Endothelial cell of umbilical vein (primary cell): ENCODE measurements around the gene BEST2. TPM values are rescaled to one million over a fixed set of nuclear protein-coding genes. Genes with fewer than 3 reads are reported as not detected.
A peak's percentile ranks its signal among the peaks of the same experiment; 100 is the strongest.

Experiments used
- BruUV-seq: library from RNA; stranded (reverse); fragments of 400-500 nt; replicated peaks from 2 replicates; lab custom pipeline; 2021; lab: Mats Ljungman, UMichigan
- CTCF ChIA-PET: fragments of 300-600, 350-600 bp; sonication (Branson Sonifier 250); formaldehyde crosslinking; loops from one replicate; lab custom pipeline; 2021; ENCODE audit warnings: antibody characterized with exemption, inconsistent platforms; lab: Charles Lee
- POLR2A ChIA-PET: fragments of 300-600, 350-600 bp; sonication (Branson Sonifier 250); formaldehyde crosslinking; loops from one replicate; lab custom pipeline; 2021; ENCODE audit warnings: antibody characterized with exemption, inconsistent platforms; lab: Charles Lee
- DNase-seq: peaks from one replicate; pipeline ENCODE4 v3.0.0-alpha.2; 2011; ENCODE audit warnings: low read depth, low spot score
- FAIRE-seq: peaks from 2 replicates; lab custom pipeline; 2011; peaks lifted over from hg19 to GRCh38; lab: Jason Lieb, UNC
- H2AFZ ChIP-seq: 2 replicates; pipeline ENCODE4 v1.6.0; 2012; ENCODE audit warnings: low read depth, low read length, control low read depth, inconsistent platforms
- H3K27ac ChIP-seq: 2 replicates; pipeline ENCODE4 v1.5.1; 2011; ENCODE audit warnings: low read depth, mild to moderate bottlenecking, control low read depth, low read length, moderate library complexity; ENCODE audit not compliant: insufficient read depth
- H3K27me3 ChIP-seq, 2 experiments: 2 replicates each; pipeline versions ENCODE4 v1.6.0 to v1.6.1; 2011; ENCODE audit warnings: low read length in 2 of 2, mixed read lengths in 1 of 2; ENCODE audit not compliant: control insufficient read depth in 2 of 2, insufficient read depth in 2 of 2
- H3K36me3 ChIP-seq, 2 experiments: 2 replicates in 1 of 2; 3 replicates in 1 of 2; pipeline ENCODE4 v1.5.1; 2011; ENCODE audit warnings: low read length in 2 of 2, mild to moderate bottlenecking in 1 of 2, moderate library complexity in 1 of 2; ENCODE audit not compliant: control insufficient read depth in 2 of 2, insufficient read depth in 2 of 2; ENCODE audit errors: extremely low read depth in 1 of 2
- H3K4me1 ChIP-seq: 3 replicates; pipeline ENCODE4 v1.5.1; 2011; ENCODE audit warnings: mild to moderate bottlenecking, low read length; ENCODE audit not compliant: control insufficient read depth, insufficient read depth; ENCODE audit errors: extremely low read depth
- H3K4me2 ChIP-seq: 2 replicates; pipeline ENCODE4 v1.6.1; 2011; ENCODE audit warnings: low read length, control low read depth, mixed read lengths; ENCODE audit not compliant: insufficient read depth
- H3K4me3 ChIP-seq, 3 experiments: fragments of 200-600 bp in 1 of 3; sonication (generic), shearing (Covaris generic) in 1 of 3; replicated peaks in 1 of 3; 2 replicates each; pipeline ENCODE4 v1.5.1; 2011 to 2016; ENCODE audit warnings: control low read depth in 3 of 3, low read length in 3 of 3, mild to moderate bottlenecking in 2 of 3, inconsistent platforms in 1 of 3, low read depth in 1 of 3, moderate library complexity in 1 of 3; ENCODE audit not compliant: insufficient read depth in 1 of 3
- H3K79me2 ChIP-seq: 2 replicates; pipeline ENCODE4 v1.6.0; 2012; ENCODE audit warnings: low read length, inconsistent platforms; ENCODE audit not compliant: control insufficient read depth, insufficient read depth
- H3K9ac ChIP-seq: replicated peaks from 2 replicates; pipeline ENCODE3; 2011; ENCODE audit warnings: low read length, control low read depth; ENCODE audit not compliant: insufficient read depth; ENCODE audit errors: extremely low read depth
- H3K9me1 ChIP-seq: replicated peaks from 3 replicates; pipeline ENCODE4 v1.6.0; 2011; ENCODE audit warnings: mild to moderate bottlenecking, low read length; ENCODE audit not compliant: control insufficient read depth, insufficient read depth; ENCODE audit errors: extremely low read depth
- H3K9me3 ChIP-seq: replicated peaks from 2 replicates; pipeline ENCODE4 v1.5.1; 2012; ENCODE audit warnings: low read length, inconsistent platforms; ENCODE audit not compliant: control insufficient read depth, insufficient read depth
- H4K20me1 ChIP-seq: replicated peaks from 2 replicates; pipeline ENCODE3; 2011; ENCODE audit warnings: mild to moderate bottlenecking, low read length; ENCODE audit not compliant: control insufficient read depth, insufficient read depth; ENCODE audit errors: extremely low read depth
- CTCF ChIP-seq, 2 donors: IDR thresholded peaks; 1 replicate in 1 of 2; 2 replicates in 1 of 2; pipeline ENCODE4 v1.5.1; 2011; ENCODE audit warnings: low read length in 2 of 2, mild to moderate bottlenecking in 2 of 2, moderate library complexity in 2 of 2, control low read depth in 1 of 2, inconsistent platforms in 1 of 2, low read depth in 1 of 2; ENCODE audit not compliant: insufficient read depth in 1 of 2; ENCODE audit errors: extremely low read depth in 1 of 2
- EZH2 ChIP-seq: IDR thresholded peaks from 2 replicates; pipeline ENCODE4 v1.6.1; 2012; ENCODE audit warnings: borderline replicate concordance, low read depth, mild to moderate bottlenecking, moderate library complexity, low read length, inconsistent platforms; ENCODE audit not compliant: severe bottlenecking
- FOS ChIP-seq: IDR thresholded peaks from 2 replicates; pipeline ENCODE4 v1.6.1; 2011; ENCODE audit warnings: mild to moderate bottlenecking, low read length, moderate library complexity, borderline replicate concordance; ENCODE audit not compliant: insufficient read depth
- GATA2 ChIP-seq: IDR thresholded peaks from 2 replicates; pipeline ENCODE4 v1.7.0; 2011; ENCODE audit warnings: low read depth, mild to moderate bottlenecking, moderate library complexity, mixed read lengths, low read length; ENCODE audit not compliant: insufficient read length, insufficient read depth
- JUN ChIP-seq: IDR thresholded peaks from 2 replicates; pipeline ENCODE4 v1.6.1; 2011; ENCODE audit warnings: borderline replicate concordance, low read depth; ENCODE audit not compliant: insufficient read length, insufficient read depth
- MAX ChIP-seq: IDR thresholded peaks from 2 replicates; pipeline ENCODE4 v1.6.1; 2011; ENCODE audit not compliant: insufficient read depth, insufficient read length
- MYC ChIP-seq: IDR thresholded peaks from one replicate; pipeline ENCODE4 v1.6.1; 2011; ENCODE audit warnings: mild to moderate bottlenecking, low read depth, low read length
- POLR2A ChIP-seq: IDR thresholded peaks from 2 replicates; pipeline ENCODE4 v1.6.1; 2012; ENCODE audit warnings: low read depth, mild to moderate bottlenecking, control low read depth, low read length
- POLR2AphosphoS5 ChIP-seq: IDR thresholded peaks from 2 replicates; pipeline ENCODE4 v1.6.1; 2012; ENCODE audit warnings: low read depth, mild to moderate bottlenecking, control low read depth, low read length, moderate library complexity; ENCODE audit not compliant: insufficient read depth
- dilution Hi-C: fragments of 300-500 bp; cut with MboI; formaldehyde crosslinking; loops from one replicate; pipeline ENCODE4 v1.15.0; 2019; ENCODE audit warnings: low sequenced_read_pairs; ENCODE audit not compliant: extremely low pct_ligation_motif_present
- intact Hi-C: fragments of 100-400 bp; cut with micrococcal nuclease; formaldehyde crosslinking; loops from one replicate; pipeline ENCODE4 v1.10.0; 2022
- polyA plus RNA-seq, 4 experiments: library from polyadenylated mRNA; depleted of rRNA in 3 of 4; stranded (reverse) in 3 of 4; unstranded in 1 of 4; fragments of >200 nt; gene quantifications; 2 replicates each; pipeline versions ENCODE4 v1.2.1 to v1.2.3, GENCODE V29; 2011 to 2012; ENCODE audit warnings: missing spikeins in 1 of 4
- total RNA-seq: library from RNA; stranded (reverse); gene quantifications from 2 replicates; pipeline ENCODE4 v1.2.3, GENCODE V29; 2021

BEST2 gene
- total and polyA plus RNA-seq, 2 donors (not counting 3 experiments of a cell fraction or from before 2014, with no cell fraction given): not detected

- H3K79me2 ChIP-seq: peaks cover 14% of the 10 kb centered on the region
- BruUV-seq: no TSS peak
- ChIA-PET CTCF (interaction anchor here (4.1 to 13.8 kb wide), 3 partner anchors 24 to 47 kb away, joined by 30 to 524 read pairs (median 387); partner anchors contain the start of gene HOOK2), POLR2A (interaction anchor here (1.4 kb wide), 1 partner anchor 9 kb away, joined by 5 read pairs; the partner anchor contains the start of gene JUNB)
- intact Hi-C loops: loop anchor here (2.0 kb wide), 1 partner anchor 46 kb away; no protein-coding TSS in a partner anchor
- dilution Hi-C loops: no loop called here
- peak overlapping the region in 2 of 3 experiments; percentile 64 to 72 for H3K4me3 ChIP-seq
- peak; percentile 21 for FAIRE-seq
- H4K20me1 ChIP-seq: no peaks in the 10 kb centered on the region
- H3K9ac ChIP-seq: no peak overlapping the region
- no peak overlapping the region for H2AFZ ChIP-seq
- no peaks in the 10 kb centered on the region for H3K9me3 ChIP-seq
- H3K4me1 ChIP-seq: peaks cover 13% of the 10 kb centered on the region
- H3K9me1 ChIP-seq: no peaks in the 10 kb centered on the region
- TF ChIP-seq MAX (no peak), POLR2A (no peak), FOS (no peak), CTCF (IDR thresholded peaks at IDR 0.05; ENCODE audit: extremely low read depth in 1 of 2, insufficient read depth in 1 of 2, low read depth in 1 of 2, low read length in 2 of 2) (no peak), GATA2 (no peak), JUN (no peak), MYC (no peak), POLR2AphosphoS5 (no peak), EZH2 (no peak)
- no peaks in the 10 kb centered on the region for H3K27me3 ChIP-seq
- no peak for DNase-seq
- peak overlapping the region; percentile 68 for H3K4me2 ChIP-seq
- no peak overlapping the region for H3K27ac ChIP-seq
- H3K36me3 ChIP-seq: peaks cover 0 to 12% of the 10 kb centered on the region in 2 experiments
Observed at GRCh38 chr19:12800466-12800770, 48.8 kb downstream of the BEST2 start.
